Measurements from ENCODE around the gene HPCAL1. TPM values are rescaled to one million over a fixed set of nuclear protein-coding genes. Genes with fewer than 3 reads are reported as not detected.

The HPCAL1 gene
- total and polyA plus RNA-seq, 2 donors (not counting 3 experiments of a cell fraction or from before 2014, with no cell fraction given): 56.5 to 77.4 TPM

GRCh38 chr2:10476723-10477442, 174.2 kb downstream of the HPCAL1 start:
- no TSS peak for BruUV-seq (replicated peaks)
- Histone ChIP-seq H3K27ac (ENCODE audit: insufficient read depth, low read depth, low read length) (no peak overlapping the region), H2AFZ (ENCODE audit: low read depth, low read length) (no peak overlapping the region), H3K4me1 (ENCODE audit: control insufficient read depth, extremely low read depth, insufficient read depth, low read length) (no peaks in the 10 kb centered on the region), H3K9me1 (replicated peaks; ENCODE audit: control insufficient read depth, extremely low read depth, insufficient read depth, low read length) (no peaks in the 10 kb centered on the region), H3K9me3 (replicated peaks; ENCODE audit: control insufficient read depth, insufficient read depth, low read length) (no peaks in the 10 kb centered on the region), H4K20me1 (replicated peaks; ENCODE audit: control insufficient read depth, extremely low read depth, insufficient read depth, low read length) (no peaks in the 10 kb centered on the region), H3K36me3 (ENCODE audit: control insufficient read depth in 2 of 2, extremely low read depth in 1 of 2, insufficient read depth in 2 of 2, low read length in 2 of 2) (no peaks in the 10 kb centered on the region), H3K27me3 (ENCODE audit: control insufficient read depth in 2 of 2, insufficient read depth in 2 of 2, low read length in 2 of 2) (peaks cover 1 to 2% of the 10 kb centered on the region in 2 experiments), H3K9ac (replicated peaks; ENCODE audit: extremely low read depth, insufficient read depth, low read length) (no peak overlapping the region), H3K4me3 (replicated peaks in 1 of 3; ENCODE audit: insufficient read depth in 1 of 3, low read depth in 1 of 3, low read length in 3 of 3) (no peak overlapping the region), H3K79me2 (ENCODE audit: control insufficient read depth, insufficient read depth, low read length) (no peaks in the 10 kb centered on the region), H3K4me2 (ENCODE audit: insufficient read depth, low read length) (no peak overlapping the region)
- intact Hi-C loops (cut with micrococcal nuclease): no loop called here
- no peak for TF ChIP-seq FOS (IDR thresholded peaks at IDR 0.05; ENCODE audit: borderline replicate concordance, insufficient read depth, low read length)
- no peak for TF ChIP-seq EZH2 (IDR thresholded peaks at IDR 0.05; ENCODE audit: borderline replicate concordance, low read depth, low read length, severe bottlenecking)
- no peak for TF ChIP-seq JUN (IDR thresholded peaks at IDR 0.05; ENCODE audit: borderline replicate concordance, insufficient read depth, insufficient read length, low read depth)
- no peak for TF ChIP-seq POLR2AphosphoS5 (IDR thresholded peaks at IDR 0.05; ENCODE audit: insufficient read depth, low read depth, low read length)
- TF ChIP-seq MYC (IDR thresholded peaks at IDR 0.05; ENCODE audit: low read depth, low read length): no peak
- DNase-seq (ENCODE audit: low read depth, low spot score): no peak
- FAIRE-seq: no peak
- ChIA-PET CTCF (interaction anchor here (0.7 kb wide), 1 partner anchor 62 kb away, joined by 3 read pairs; no protein-coding TSS in a partner anchor), POLR2A (no interaction called here)
- dilution Hi-C loops (cut with MboI; ENCODE audit: extremely low pct_ligation_motif_present, low sequenced_read_pairs): no loop called here

Small RNA genes within 50 kb of the gene (small RNA-seq; reads per million reads assigned to genes)
- gene RF00432 (ENCODE audit: insufficient read depth, insufficient read length, low read depth, low replicate concordance) (not detected), gene RN7SL66P (ENCODE audit: insufficient read depth, insufficient read length, low read depth, low replicate concordance) (not detected), gene SNORA80B (ENCODE audit: insufficient read depth, insufficient read length, low read depth, low replicate concordance) (16.6 reads per million, percentile 75 among the genes with 10 or more reads in this experiment)

Other genes starting within 250 kb of the HPCAL1 start
- gene CYS1, start 222.5 kb upstream of the HPCAL1 start, total RNA-seq: 0.25 TPM in 1 of 2 replicates, not detected in the other
- 0.03 TPM in 1 of 2 replicates, not detected in the other for gene CYS1, start 222.5 kb upstream of the HPCAL1 start, polyA plus RNA-seq
- 220 and 246 TPM in 2 replicates for gene RRM2, start 180.2 kb upstream of the HPCAL1 start, total RNA-seq
- gene RRM2, start 180.2 kb upstream of the HPCAL1 start, polyA plus RNA-seq: 40.9 and 58.0 TPM in 2 replicates
- 104 and 109 TPM in 2 replicates for gene ODC1, start 145.4 kb downstream of the HPCAL1 start, total RNA-seq
- gene ODC1, start 145.4 kb downstream of the HPCAL1 start, polyA plus RNA-seq: 94.8 and 132 TPM in 2 replicates

Data from endothelial cell of umbilical vein (primary cell).